IPS-15b (cell line): ENCODE results near the gene CSAD.
"Not testable (repeated sequence)": the region's sequence is repeated elsewhere in the genome, so short reads cannot be mapped to it uniquely, and the experiment has no call there.

Experiments
- H3K27me3 ChIP-seq: one replicate; pipeline ENCODE4 v1.6.1; 2013; ENCODE audit warnings: low read length; ENCODE audit not compliant: control insufficient read depth, insufficient read depth
- H3K36me3 ChIP-seq: one replicate; pipeline ENCODE4 v1.6.1; 2013; ENCODE audit warnings: low read length; ENCODE audit not compliant: control insufficient read depth, insufficient read depth
- H3K4me1 ChIP-seq: one replicate; pipeline ENCODE4 v1.6.1; 2013; ENCODE audit warnings: mild to moderate bottlenecking, low read length; ENCODE audit not compliant: control insufficient read depth, insufficient read depth
- H3K4me3 ChIP-seq: one replicate; pipeline ENCODE4 v1.5.1; 2013; ENCODE audit warnings: low read depth, low read length
- H3K9ac ChIP-seq: one replicate; pipeline ENCODE4 v1.6.1; 2013; ENCODE audit warnings: low read depth, mild to moderate bottlenecking, low read length
- H3K9me3 ChIP-seq: one replicate; pipeline ENCODE4 v1.6.1; 2013; ENCODE audit warnings: mild to moderate bottlenecking, low read length; ENCODE audit not compliant: control insufficient read depth, insufficient read depth

The CSAD gene

DNA sequence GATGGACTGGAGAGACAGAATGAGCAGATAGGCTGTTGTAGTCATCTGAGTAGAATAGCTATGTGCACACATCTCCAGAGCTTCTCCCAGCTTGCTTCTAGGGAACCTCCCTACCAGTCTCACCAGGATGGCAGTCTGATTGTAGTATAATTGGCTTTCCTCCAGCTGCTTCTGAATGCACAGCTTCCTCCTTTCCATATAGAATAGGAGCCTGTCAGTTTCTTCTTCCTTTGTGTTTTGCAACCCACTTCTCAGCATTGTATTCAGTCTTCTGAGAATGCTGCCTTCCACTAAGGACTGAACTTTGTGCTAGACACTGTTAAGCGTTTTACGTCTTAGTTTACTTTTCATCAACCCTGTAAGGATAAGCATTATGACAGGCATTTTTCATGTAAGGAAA lies 2.2 kb upstream of the CSAD start:
- Histone ChIP-seq H3K9me3 (no peaks in the 10 kb centered on the region), H3K27me3 (peaks cover 22% of the 10 kb centered on the region), H3K9ac (no peak overlapping the region), H3K4me1 (peaks cover 3% of the 10 kb centered on the region), H3K4me3 (no peak overlapping the region), H3K36me3 (peaks cover 24% of the 10 kb centered on the region)

DNA sequence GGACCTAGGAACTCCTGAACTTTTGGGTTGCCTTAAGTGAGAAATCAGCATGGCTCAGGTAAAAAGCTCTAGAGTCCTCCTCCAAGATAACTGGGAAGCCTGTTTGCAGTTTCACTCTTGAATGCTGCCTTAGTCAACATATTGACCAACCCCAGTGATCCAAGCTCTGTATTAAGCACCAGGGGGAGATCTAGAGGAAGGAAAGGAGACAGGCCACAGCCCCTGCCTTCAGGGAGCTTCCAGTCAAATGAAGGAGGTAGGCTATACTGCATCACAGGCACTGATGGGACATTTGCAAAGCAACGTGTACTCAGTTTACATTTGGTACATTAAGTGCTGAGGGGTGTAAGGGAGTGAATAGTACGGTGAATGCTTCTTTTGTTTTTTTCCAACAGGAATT lies 1.2 kb upstream of the CSAD start:
- Histone ChIP-seq H3K4me1 (peaks cover 3% of the 10 kb centered on the region), H3K9ac (no peak overlapping the region), H3K4me3 (peak overlapping the region; percentile 90), H3K36me3 (peaks cover 15% of the 10 kb centered on the region), H3K9me3 (no peaks in the 10 kb centered on the region), H3K27me3 (peaks cover 29% of the 10 kb centered on the region)

DNA sequence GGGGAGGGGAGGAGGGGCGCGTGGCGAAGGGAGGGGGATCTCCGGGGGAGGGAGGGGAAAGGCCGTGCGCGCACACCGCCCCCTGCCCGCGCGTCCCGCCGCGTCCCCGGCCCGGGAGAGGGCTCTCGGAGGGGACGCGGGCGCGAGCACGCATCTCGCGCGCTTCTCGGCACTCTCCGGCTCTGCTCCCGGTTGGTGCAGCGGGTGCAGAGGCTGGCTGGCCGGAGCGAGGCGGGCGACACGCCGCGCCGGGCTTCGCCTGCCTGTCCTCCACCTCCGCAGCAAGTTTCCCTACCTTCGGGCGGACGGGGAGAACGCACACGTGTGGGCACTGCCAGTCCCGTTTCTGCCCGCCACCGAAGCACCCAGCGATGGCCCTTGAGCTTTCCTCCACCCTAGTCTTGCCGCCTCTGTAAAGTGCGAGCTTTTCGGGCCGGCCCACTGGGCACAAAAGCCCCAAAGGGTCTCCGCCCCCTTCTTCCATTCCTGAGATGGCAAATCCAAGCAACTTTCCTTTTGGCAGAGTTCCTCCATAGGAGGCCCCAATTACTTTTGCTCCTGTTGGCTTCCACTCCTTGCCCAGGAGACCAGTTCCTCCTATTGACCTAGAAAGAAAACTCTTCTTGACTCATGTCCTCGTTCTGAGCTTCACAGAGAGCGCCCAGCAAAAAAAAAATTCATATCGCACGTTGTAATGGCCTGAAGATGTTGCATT lies 363 bp upstream of the CSAD start:
- Histone ChIP-seq H3K9ac (peak overlapping the region; percentile 79), H3K36me3 (peaks cover 11% of the 10 kb centered on the region), H3K27me3 (peaks cover 35% of the 10 kb centered on the region), H3K9me3 (no peaks in the 10 kb centered on the region), H3K4me1 (peaks cover 3% of the 10 kb centered on the region), H3K4me3 (peak overlapping the region; percentile 90)

DNA sequence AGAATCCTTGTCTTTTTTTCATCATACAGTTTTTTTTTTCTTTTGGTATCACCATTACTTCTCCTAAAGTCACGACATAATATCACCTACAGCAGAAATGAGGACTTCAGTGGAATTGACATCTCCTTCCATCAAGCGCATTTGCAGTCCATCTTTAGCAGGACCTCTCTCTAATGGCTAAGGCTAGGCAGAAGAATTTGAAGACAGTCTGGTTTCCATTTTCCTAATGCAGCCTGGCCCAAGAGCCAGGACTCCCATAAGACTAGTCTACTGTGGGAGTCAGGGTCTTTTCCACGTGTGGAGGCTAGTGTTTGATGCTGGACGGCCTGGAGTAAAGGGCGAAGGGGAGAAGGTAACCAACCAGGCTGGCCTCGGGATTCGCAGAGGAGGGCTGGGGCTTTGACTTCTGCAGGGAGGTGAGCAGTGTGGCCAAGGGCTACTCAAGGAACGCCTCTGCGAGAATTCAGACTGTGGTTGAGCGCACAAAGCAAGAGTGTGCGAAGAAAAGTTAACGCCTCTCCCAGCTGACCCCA lies 972 bp downstream of the CSAD start:
- Histone ChIP-seq H3K9ac (peak overlapping the region; percentile 51), H3K4me3 (peak overlapping the region; percentile 90), H3K36me3 (peaks cover 6% of the 10 kb centered on the region), H3K27me3 (peaks cover 46% of the 10 kb centered on the region), H3K4me1 (peaks cover 7% of the 10 kb centered on the region), H3K9me3 (no peaks in the 10 kb centered on the region)

DNA sequence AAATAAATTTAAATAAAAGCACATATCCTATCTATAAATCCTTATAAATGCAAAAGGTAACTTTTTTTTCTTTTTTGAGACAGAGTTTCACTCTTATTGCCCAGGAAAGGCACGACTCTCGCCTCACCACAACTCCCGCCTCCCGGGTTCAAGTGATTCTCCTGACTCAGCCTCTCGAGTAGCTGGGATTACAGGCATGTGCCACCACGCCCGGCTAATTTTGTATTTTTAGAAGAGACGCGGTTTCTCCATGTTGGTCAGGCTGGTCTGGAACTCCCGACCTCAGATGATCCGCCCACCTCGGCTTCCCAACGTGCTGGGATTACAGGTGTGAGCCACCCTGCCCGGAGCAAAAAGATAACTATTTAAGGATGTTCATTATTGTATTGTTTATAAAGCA lies 1.9 kb downstream of the CSAD start:
- not testable (repeated sequence) for H3K9ac ChIP-seq, H3K36me3 ChIP-seq, H3K4me1 ChIP-seq, H3K4me3 ChIP-seq, H3K9me3 ChIP-seq
- peaks cover 55% of the 10 kb centered on the region for H3K27me3 ChIP-seq

DNA sequence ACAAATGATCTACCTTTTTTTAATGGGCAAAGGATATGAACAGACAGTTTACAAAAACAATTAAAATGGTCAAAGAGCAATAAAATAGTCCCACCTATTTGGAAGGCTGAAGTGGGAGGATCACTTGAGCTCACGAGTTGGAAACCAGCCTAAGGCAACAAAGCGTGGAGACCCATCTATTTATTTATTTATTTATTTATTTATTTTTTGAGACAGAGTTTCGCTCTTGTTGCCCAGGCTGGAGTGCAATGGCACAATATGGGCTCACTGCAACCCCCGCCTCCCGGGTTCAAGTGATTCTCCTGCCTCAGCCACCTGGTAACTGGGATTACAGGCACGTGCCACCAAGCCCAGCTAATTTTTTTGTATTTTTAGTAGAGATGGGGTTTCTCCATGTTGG lies 3.3 kb downstream of the CSAD start:
- not testable (repeated sequence) for H3K9me3 ChIP-seq, H3K4me1 ChIP-seq, H3K9ac ChIP-seq, H3K36me3 ChIP-seq, H3K4me3 ChIP-seq
- H3K27me3 ChIP-seq: peaks cover 65% of the 10 kb centered on the region

DNA sequence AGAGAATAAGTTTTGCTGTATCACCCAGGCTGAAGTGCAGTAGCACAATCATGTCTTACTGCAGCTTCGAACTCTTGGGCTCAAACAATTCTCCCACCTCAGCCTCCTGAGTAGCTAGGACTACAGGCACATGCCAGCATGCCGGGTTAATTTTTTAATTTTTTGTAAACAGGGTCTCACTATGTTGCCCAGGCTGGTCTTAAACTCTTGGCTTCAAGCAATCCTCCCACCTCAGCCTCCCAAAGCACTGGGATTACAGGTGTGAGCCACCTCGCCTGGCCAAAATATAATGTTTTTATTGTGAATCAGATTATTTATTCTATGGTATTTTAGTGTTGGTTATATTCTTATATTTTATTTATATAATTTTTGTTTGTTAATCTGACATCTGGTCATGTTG lies 4.0 kb downstream of the CSAD start:
- peaks cover 72% of the 10 kb centered on the region for H3K27me3 ChIP-seq
- no peaks in the 10 kb centered on the region for H3K9me3 ChIP-seq
- H3K4me3 ChIP-seq: no peak overlapping the region
- H3K36me3 ChIP-seq: no peaks in the 10 kb centered on the region
- peaks cover 6% of the 10 kb centered on the region for H3K4me1 ChIP-seq
- no peak overlapping the region for H3K9ac ChIP-seq

DNA sequence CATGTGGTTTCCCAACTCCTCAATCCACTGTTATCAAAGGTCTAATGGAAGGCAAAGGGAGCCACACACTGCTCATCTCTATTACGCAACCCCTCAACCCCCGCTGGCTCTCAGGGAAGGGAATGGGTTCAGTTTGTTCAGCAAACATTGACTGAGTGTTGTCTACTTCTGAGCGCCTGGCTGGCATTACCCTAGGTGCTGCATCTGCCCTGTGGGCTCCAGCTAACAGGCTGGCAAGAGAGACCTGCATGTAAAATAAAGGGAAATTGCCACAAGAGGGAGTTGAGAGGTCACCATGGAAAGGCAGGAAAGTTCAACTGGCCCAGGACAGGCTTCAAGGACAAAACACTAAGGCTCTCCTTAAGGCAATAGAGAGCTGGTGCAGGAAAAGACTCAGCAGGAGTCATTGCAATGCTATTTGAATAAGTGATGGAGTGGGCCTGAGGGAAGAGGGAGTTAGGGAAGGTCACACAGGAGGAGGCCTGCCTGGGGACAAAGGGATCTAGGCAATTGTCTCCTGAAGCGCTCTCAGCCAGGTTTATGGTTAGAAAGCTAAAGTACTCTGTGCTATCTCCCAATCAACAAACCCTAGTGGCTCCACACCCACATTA lies 5.7 kb downstream of the CSAD start:
- H3K9ac ChIP-seq: no peak overlapping the region
- peaks cover 9% of the 10 kb centered on the region for H3K4me1 ChIP-seq
- no peaks in the 10 kb centered on the region for H3K36me3 ChIP-seq
- no peaks in the 10 kb centered on the region for H3K9me3 ChIP-seq
- H3K27me3 ChIP-seq: peaks cover 89% of the 10 kb centered on the region
- H3K4me3 ChIP-seq: peak overlapping the region; percentile 15

DNA sequence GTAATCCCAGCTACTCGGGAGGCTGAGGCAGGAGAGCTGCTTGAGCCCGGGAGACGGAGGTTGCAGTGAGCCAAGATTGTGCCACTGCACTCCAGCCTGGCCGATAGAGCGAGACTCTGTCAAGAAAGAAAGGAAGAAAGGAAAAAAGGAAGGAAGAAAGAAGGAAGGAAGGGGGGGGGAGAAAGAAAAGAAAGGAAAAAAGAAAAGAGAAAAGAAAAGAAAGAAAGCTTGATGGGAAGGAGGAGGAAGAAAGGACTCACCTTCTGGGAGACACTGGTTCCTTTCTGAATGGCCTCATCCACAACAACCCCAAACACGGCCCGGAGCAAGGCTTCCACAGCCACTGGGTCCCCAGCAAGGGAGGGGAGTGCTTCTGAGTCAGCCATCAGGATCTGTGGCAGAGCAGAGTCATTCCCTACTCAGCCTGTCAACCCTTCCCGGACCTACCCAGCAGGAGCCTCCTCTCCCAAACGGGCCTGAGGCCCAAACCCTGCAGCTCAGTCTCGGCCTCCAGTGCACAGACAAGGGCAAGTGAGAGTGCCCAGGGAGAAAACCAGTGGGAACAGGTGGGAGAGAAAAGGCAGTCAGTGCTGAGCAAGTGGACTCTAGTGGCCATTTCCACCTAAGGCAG lies 7.5 kb downstream of the CSAD start:
- Histone ChIP-seq H3K9me3 (no peaks in the 10 kb centered on the region), H3K9ac (no peak overlapping the region), H3K4me1 (peaks cover 9% of the 10 kb centered on the region), H3K36me3 (no peaks in the 10 kb centered on the region), H3K27me3 (peaks cover 79% of the 10 kb centered on the region), H3K4me3 (no peak overlapping the region)

DNA sequence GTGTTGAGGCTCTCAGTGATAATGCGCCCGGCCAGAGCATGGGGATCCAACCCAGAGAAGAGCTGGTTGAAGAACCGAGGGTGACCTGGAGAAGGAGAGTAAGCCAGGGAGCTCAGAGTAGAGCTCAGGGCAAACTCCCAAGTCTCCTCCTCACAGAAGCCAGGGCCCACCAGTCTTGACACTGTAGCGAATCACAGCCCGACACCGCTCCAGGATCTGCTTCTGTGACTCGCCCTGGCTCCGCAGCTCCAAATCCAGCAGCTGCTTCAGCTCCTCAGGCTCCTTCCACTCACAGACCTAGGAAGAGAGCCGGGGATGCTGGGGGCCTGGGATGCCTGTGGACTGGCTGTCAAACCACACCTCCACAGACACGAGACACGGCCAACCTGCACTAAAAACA lies 8.4 kb downstream of the CSAD start:
- Histone ChIP-seq H3K9ac (no peak overlapping the region), H3K27me3 (peaks cover 79% of the 10 kb centered on the region), H3K4me1 (peaks cover 9% of the 10 kb centered on the region)

DNA sequence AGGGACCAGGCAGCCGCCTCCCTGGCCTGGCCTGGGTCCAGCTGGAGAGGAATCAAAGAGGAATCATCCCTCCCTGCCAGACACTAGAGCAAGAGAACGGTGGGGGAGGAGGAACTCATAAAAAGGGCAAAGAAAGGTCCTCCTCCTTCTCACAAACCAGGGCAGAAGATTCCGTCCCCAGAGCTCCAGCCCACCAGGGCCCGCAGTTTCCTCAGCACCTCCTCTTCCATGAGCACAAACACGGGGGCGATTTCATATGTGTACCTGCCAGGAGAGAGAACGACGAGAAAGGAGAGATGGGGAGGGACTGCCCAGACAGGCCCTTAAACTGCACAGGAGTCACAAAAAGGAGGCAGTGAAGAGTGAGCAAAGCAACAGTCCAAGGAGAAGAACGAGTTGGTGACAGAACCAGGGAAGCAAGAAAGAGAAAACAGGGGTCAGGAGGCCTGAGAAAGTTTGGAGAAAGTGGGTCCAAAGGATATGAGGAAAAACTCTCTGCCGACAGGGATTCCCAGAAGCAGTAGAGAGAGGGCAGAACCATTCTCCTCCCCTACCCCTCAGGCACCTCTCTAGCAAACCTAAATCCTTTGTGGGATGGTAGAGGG lies 8.9 kb downstream of the CSAD start:
- H3K9me3 ChIP-seq: no peaks in the 10 kb centered on the region
- H3K27me3 ChIP-seq: peaks cover 79% of the 10 kb centered on the region
- H3K36me3 ChIP-seq: no peaks in the 10 kb centered on the region
- H3K9ac ChIP-seq: no peak overlapping the region
- peaks cover 9% of the 10 kb centered on the region for H3K4me1 ChIP-seq
- H3K4me3 ChIP-seq: no peak overlapping the region

More for the DNA sequence above, 8.4 kb downstream of the CSAD start:
- no peak overlapping the region for H3K4me3 ChIP-seq
- no peaks in the 10 kb centered on the region for H3K36me3 ChIP-seq
- no peaks in the 10 kb centered on the region for H3K9me3 ChIP-seq
